ENCODE measurements around the gene TWF2. TPM values are rescaled to one million over a fixed set of nuclear protein-coding genes. Genes with fewer than 3 reads are reported as not detected.

The TWF2 gene
- polyA plus RNA-seq, 1 donor from 2014 or later: 61.7 TPM

DNA sequence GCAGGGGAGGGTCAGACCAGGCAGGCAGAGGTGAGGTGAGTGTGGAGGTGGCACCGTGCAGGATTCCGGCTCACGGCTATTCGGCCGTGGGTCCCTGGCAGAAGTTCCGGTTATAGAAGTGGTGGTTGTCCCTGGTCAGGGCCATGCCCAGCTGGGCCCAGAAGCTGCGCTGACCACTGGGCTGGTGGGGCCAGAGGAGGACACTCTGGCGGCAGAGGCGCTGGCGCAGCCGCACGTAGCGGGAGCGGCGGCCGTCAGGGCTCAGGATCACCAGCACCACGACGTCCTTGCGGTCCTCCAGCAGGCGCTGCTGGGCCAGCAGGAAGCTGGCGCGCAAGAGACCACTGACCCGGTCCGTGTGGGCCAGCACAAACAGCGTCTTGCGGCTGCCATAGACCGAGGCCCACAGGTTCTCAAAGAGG, 17.8 kb downstream of the TWF2 start:
- Histone ChIP-seq H4K20me1 (ENCODE audit: insufficient read depth) (no peaks in the 10 kb centered on the region), H3K4me3 (ENCODE audit: low read length) (no peak overlapping the region), H3K9ac (ENCODE audit: low read length) (no peak overlapping the region), H2AFZ (ENCODE audit: low read depth, low read length) (no peak overlapping the region), H3K4me2 (ENCODE audit: low read length) (no peak overlapping the region), H3K36me3 (ENCODE audit: insufficient read depth, low read length) (no peaks in the 10 kb centered on the region), H3K79me2 (replicated peaks; ENCODE audit: insufficient read depth, low read length) (no peaks in the 10 kb centered on the region), H3K9me3 (ENCODE audit: low read length) (no peaks in the 10 kb centered on the region), H3K27me3 (ENCODE audit: insufficient read depth, low read depth, low read length) (no peaks in the 10 kb centered on the region), H3F3A (ENCODE audit: insufficient read depth, low read length, poor library complexity, severe bottlenecking) (no peaks in the 10 kb centered on the region), H3K9me2 (ENCODE audit: insufficient read depth, low read length) (no peaks in the 10 kb centered on the region), H3K27ac (ENCODE audit: low read length) (no peak overlapping the region)
- TF ChIP-seq EZH2 (IDR thresholded peaks at IDR 0.05; ENCODE audit: borderline replicate concordance, insufficient read depth, low read length, poor library complexity, severe bottlenecking) (no peak), RAD21 (conservative IDR thresholded peaks at IDR 0.05) (no peak), REST (IDR thresholded peaks at IDR 0.05; ENCODE audit: borderline replicate concordance) (no peak), MXI1 (conservative IDR thresholded peaks at IDR 0.05; ENCODE audit: poor library complexity, severe bottlenecking) (no peak), TAF1 (IDR thresholded peaks at IDR 0.05; ENCODE audit: low read depth) (no peak), SMC3 (conservative IDR thresholded peaks at IDR 0.05; ENCODE audit: poor library complexity) (no peak), CTCF (IDR thresholded peaks at IDR 0.05; ENCODE audit: poor library complexity, severe bottlenecking) (no peak), POLR2AphosphoS5 (IDR thresholded peaks at IDR 0.05) (no peak), EP300 (conservative IDR thresholded peaks at IDR 0.05; ENCODE audit: poor library complexity, severe bottlenecking) (no peak)

DNA sequence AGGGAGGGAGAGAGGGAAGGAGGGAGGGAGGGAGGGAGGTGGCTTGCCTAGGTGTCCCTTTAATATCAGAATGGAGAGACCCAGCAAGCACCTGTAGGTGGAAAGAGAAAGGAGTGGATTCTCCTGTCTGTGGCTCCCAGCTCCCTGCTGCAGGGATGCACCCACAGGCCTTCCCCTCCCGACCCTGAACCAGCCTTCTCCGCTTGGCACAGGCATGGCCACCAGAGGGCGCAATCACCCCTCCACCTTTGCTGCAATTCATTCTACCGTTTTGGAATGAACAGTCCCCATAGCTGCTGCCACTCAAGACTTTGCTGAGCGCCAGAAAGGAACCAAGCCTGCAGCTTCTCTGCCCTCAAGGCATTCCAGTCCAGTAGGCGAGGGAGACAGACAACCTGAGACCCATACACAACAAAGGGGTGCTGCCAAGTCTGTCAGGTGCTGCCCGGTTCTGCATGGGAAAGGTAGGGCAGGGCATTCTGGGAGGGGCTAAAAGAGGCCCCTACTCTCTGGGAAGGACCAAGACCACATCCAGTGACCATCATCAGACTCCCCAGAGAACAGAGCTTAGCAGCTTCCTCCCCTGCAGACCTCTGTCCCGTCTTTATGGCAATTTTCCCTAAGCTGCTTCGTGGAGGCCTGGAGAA, 18.5 kb downstream of the TWF2 start:
- H3F3A ChIP-seq (ENCODE audit: insufficient read depth, low read length, poor library complexity, severe bottlenecking): no peaks in the 10 kb centered on the region
- no peaks in the 10 kb centered on the region for H4K20me1 ChIP-seq (ENCODE audit: insufficient read depth)
- no peak overlapping the region for H2AFZ ChIP-seq (ENCODE audit: low read depth, low read length)
- TF ChIP-seq REST (IDR thresholded peaks at IDR 0.05; ENCODE audit: borderline replicate concordance) (no peak), SMC3 (conservative IDR thresholded peaks at IDR 0.05; ENCODE audit: poor library complexity) (peak; percentile 89), EZH2 (IDR thresholded peaks at IDR 0.05; ENCODE audit: borderline replicate concordance, insufficient read depth, low read length, poor library complexity, severe bottlenecking) (no peak), EP300 (conservative IDR thresholded peaks at IDR 0.05; ENCODE audit: poor library complexity, severe bottlenecking) (no peak), CTCF (IDR thresholded peaks at IDR 0.05; ENCODE audit: poor library complexity, severe bottlenecking) (peak; percentile 87), TAF1 (IDR thresholded peaks at IDR 0.05; ENCODE audit: low read depth) (no peak), MXI1 (conservative IDR thresholded peaks at IDR 0.05; ENCODE audit: poor library complexity, severe bottlenecking) (no peak), POLR2AphosphoS5 (IDR thresholded peaks at IDR 0.05) (no peak), RAD21 (conservative IDR thresholded peaks at IDR 0.05) (peak; percentile 79)
- H3K36me3 ChIP-seq (ENCODE audit: insufficient read depth, low read length): no peaks in the 10 kb centered on the region
- no peak overlapping the region for H3K4me2 ChIP-seq (ENCODE audit: low read length)
- no peak overlapping the region for H3K4me3 ChIP-seq (ENCODE audit: low read length)
- H3K27ac ChIP-seq (ENCODE audit: low read length): no peak overlapping the region
- H3K9me3 ChIP-seq (ENCODE audit: low read length): no peaks in the 10 kb centered on the region
- H3K9ac ChIP-seq (ENCODE audit: low read length): no peak overlapping the region
- no peaks in the 10 kb centered on the region for H3K79me2 ChIP-seq (replicated peaks; ENCODE audit: insufficient read depth, low read length)
- H3K9me2 ChIP-seq (ENCODE audit: insufficient read depth, low read length): no peaks in the 10 kb centered on the region
- no peaks in the 10 kb centered on the region for H3K27me3 ChIP-seq (ENCODE audit: insufficient read depth, low read depth, low read length)

Data from neural cell (in vitro differentiated cells).